Measurements from ENCODE around the gene PRSS16. TPM values are rescaled to one million over a fixed set of nuclear protein-coding genes. Genes with fewer than 3 reads are reported as not detected.

Gene PRSS16
- total and polyA plus RNA-seq, 7 donors: 13.3 to 28.7 (median 27.0) TPM; not detected in 4

DNA sequence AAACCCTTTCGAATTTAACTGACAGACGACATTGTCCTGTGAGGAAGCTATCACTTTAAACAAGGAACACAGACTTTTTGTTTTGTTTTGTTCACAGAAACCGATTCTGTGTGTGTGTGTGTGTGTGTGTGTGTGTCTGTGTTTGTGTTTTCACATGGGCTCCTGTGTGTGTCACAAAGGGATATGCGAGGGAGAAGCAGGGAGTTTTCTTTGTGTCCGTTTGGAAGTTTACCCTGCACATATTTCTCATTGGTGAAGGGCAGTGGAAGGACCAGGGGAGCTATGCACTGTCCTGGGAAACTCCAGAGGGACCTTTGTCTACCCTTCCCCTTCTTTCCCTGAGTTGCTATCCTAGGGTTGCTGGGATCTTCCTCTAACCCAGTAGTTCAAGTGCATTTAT lies 46.9 kb downstream of the PRSS16 start:
- H3K27ac ChIP-seq: no peak overlapping the region
- peaks cover 0 to 8% (median 1%) of the 10 kb centered on the region in 4 donors for H3K9me3 ChIP-seq
- no peak for TF ChIP-seq POLR2A (IDR thresholded peaks at IDR 0.05)
- no peak for TF ChIP-seq CTCF (IDR thresholded peaks at IDR 0.05)
- TF ChIP-seq POLR2AphosphoS5 (IDR thresholded peaks at IDR 0.05): no peak
- no peak for TF ChIP-seq EP300 (IDR thresholded peaks at IDR 0.05)
- 14 to 18% methylated on average over 5 of the region's 5 CpGs for WGBS, 2 donors
- H3K36me3 ChIP-seq: no peaks in the 10 kb centered on the region
- intact Hi-C loops (cut with DNase I): no loop called here
- no peaks in the 10 kb centered on the region for H3K4me1 ChIP-seq
- H3K4me3 ChIP-seq: no peak overlapping the region
- no peak for DNase-seq
- H3K27me3 ChIP-seq: peaks cover 17 to 100% (median 80%) of the 10 kb centered on the region in 3 donors

DNA sequence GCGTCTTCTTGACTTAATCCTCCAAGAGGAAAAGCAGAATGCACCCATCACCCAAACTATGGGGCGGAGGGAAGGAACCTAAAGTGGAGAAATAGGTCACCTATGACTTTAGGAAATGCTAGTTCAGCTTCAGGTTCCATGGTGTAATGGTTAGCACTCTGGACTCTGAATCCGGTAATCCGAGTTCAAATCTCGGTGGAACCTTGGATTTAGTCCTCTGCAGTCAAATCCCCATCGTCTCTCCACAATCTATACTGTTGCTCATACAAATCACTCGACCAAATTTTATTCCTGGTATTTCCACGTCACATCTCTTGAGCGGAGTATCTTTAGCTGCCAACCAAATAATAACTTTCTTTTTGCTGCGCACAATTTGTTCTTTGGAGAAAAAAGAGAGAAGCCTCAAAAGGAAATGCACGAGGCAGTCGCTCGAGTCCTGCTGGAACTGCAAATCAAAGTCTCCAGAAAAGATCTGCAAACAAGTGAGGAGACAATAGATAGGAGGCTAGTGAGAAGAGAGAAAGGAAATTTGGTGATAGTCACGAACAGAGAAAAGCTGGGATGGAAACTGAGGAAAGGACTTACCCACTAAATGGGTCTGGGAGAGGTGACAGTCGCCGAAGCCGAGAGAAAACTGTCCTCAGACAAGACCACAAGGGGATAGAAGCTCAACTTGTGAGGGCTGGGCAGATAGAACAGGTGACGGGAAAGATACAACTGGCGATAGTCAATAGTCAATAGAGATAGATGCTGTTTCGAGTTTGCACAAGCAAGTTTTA lies 48.0 kb downstream of the PRSS16 start:
- TF ChIP-seq CTCF (IDR thresholded peaks at IDR 0.05) (no peak), EP300 (IDR thresholded peaks at IDR 0.05) (no peak), POLR2A (IDR thresholded peaks at IDR 0.05) (no peak), POLR2AphosphoS5 (IDR thresholded peaks at IDR 0.05) (no peak)
- H3K27ac ChIP-seq: no peak overlapping the region
- no peak for DNase-seq
- H3K9me3 ChIP-seq: peaks cover 0 to 8% (median 1%) of the 10 kb centered on the region in 4 donors
- H3K4me3 ChIP-seq: no peak overlapping the region
- peaks cover 17 to 100% (median 69%) of the 10 kb centered on the region in 3 donors for H3K27me3 ChIP-seq
- no peaks in the 10 kb centered on the region for H3K4me1 ChIP-seq
- intact Hi-C loops (cut with DNase I): no loop called here
- H3K36me3 ChIP-seq: no peaks in the 10 kb centered on the region
- WGBS, 2 donors: 6 to 8% methylated on average over 20 of the region's 20 CpGs

DNA sequence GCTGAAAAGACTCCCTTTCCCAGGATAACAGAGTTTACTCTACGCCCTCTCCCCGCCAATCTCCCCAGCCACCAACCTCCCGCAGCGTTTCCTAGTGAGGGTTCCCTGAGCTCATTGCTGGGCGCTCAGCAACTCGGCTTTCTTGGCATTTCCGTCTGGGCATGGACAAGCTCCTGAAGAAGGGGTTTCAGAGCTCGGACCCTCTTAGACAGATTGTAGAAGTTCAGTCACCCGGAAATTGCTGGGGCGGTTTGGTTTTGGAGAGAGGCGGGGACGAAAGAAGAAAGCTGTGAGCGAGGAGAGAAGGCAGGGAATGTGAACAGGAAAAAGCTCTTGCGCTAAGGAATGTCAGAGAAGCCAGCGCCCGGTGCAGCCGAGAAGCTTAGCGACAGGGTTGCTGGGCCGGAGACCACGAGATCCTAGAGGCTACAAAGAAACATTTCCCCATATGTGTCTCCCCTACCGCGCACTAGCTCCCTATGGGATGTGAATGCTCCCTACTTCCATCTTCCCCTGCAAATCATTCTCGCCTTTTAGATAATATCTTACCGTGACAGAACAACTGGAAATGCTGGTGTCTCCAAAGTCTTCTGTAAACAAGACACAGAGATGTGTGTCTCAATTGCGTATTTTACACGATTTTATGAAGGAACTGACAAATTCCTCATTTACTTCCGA lies 48.7 kb downstream of the PRSS16 start:
- DNase-seq: no peak
- TF ChIP-seq POLR2AphosphoS5 (IDR thresholded peaks at IDR 0.05): no peak
- TF ChIP-seq CTCF (IDR thresholded peaks at IDR 0.05): no peak
- no peak for TF ChIP-seq EP300 (IDR thresholded peaks at IDR 0.05)
- no peak for TF ChIP-seq POLR2A (IDR thresholded peaks at IDR 0.05)
- H3K9me3 ChIP-seq: peaks cover 0 to 8% (median 1%) of the 10 kb centered on the region in 4 donors
- 3 to 6% methylated on average over 27 of the region's 27 CpGs for WGBS, 2 donors
- H3K27ac ChIP-seq: no peak overlapping the region
- no peaks in the 10 kb centered on the region for H3K4me1 ChIP-seq
- H3K36me3 ChIP-seq: no peaks in the 10 kb centered on the region
- H3K4me3 ChIP-seq: no peak overlapping the region
- intact Hi-C loops (cut with DNase I): no loop called here
- H3K27me3 ChIP-seq: peaks cover 16 to 100% (median 69%) of the 10 kb centered on the region in 3 donors

- intact Hi-C loops (cut with DNase I): no loop called here
- H3K27ac ChIP-seq: no peak overlapping the region
- 18 to 46% methylated on average over 7 of the region's 7 CpGs for WGBS, 2 donors
These were observed 50.0 kb downstream of the PRSS16 start for GRCh38 chr6:27297484-27297856.

More at GRCh38 chr6:27297484-27297856, 50.0 kb downstream of the PRSS16 start:
- H3K9me3 ChIP-seq: peaks cover 0 to 4% (median 1%) of the 10 kb centered on the region in 4 donors
- peaks cover 12 to 100% (median 78%) of the 10 kb centered on the region in 3 donors for H3K27me3 ChIP-seq
- DNase-seq: no peak
- TF ChIP-seq POLR2AphosphoS5 (IDR thresholded peaks at IDR 0.05): no peak
- no peak for TF ChIP-seq CTCF (IDR thresholded peaks at IDR 0.05)
- TF ChIP-seq POLR2A (IDR thresholded peaks at IDR 0.05): no peak
- TF ChIP-seq EP300 (IDR thresholded peaks at IDR 0.05): no peak
- no peaks in the 10 kb centered on the region for H3K36me3 ChIP-seq
- H3K4me3 ChIP-seq: no peak overlapping the region
- H3K4me1 ChIP-seq: no peaks in the 10 kb centered on the region

Measured in sigmoid colon (tissue), 7 donors.